Upper lobe of left lung (tissue), 6 donors: ENCODE data around the gene FGD2. TPM values are rescaled to one million over a fixed set of nuclear protein-coding genes. Genes with fewer than 3 reads are reported as not detected.

ENCODE experiments used
- ATAC-seq, 2 donors: fragments of 200-7000 bp; cut with Tn5 transposase; one replicate each; pipeline ENCODE4 v1.9.1; 2022; ENCODE audit warnings: mild to moderate bottlenecking in 2 of 2, moderate library complexity in 2 of 2; ENCODE audit not compliant: low FRiP score in 2 of 2
- DNase-seq, 2 donors: peaks; one replicate each; pipeline ENCODE4 v3.0.0-alpha.2; 2019 to 2020
- H3K27ac ChIP-seq, 4 donors: fragments of 200-600 bp; sonication (generic); one replicate each; pipeline ENCODE4 v1.5.1; 2016 to 2019
- H3K27me3 ChIP-seq, 4 donors: fragments of 200-600 bp; sonication (generic); one replicate each; pipeline ENCODE4 v1.5.1; 2017 to 2019
- H3K36me3 ChIP-seq, 4 donors: fragments of 200-600 bp; sonication (generic); one replicate each; pipeline ENCODE4 v1.5.1; 2016 to 2019
- H3K4me1 ChIP-seq, 4 donors: fragments of 200-600 bp; sonication (generic); one replicate each; pipeline ENCODE4 v1.5.1; 2018 to 2019
- H3K4me3 ChIP-seq, 4 donors: fragments of 200-600 bp; sonication (generic); one replicate each; pipeline ENCODE4 v1.5.1; 2017 to 2019; ENCODE audit warnings: mild to moderate bottlenecking in 2 of 4, moderate library complexity in 1 of 4
- H3K9me3 ChIP-seq, 4 donors: fragments of 200-600 bp; sonication (generic); one replicate each; pipeline ENCODE4 v1.5.1; 2018 to 2019
- CTCF ChIP-seq, 6 experiments: fragments of 450-650 bp in 4 of 6; fragments of 200-600 bp in 2 of 6; sonication (generic) in 2 of 6; IDR thresholded peaks; one replicate each; pipeline ENCODE4 v1.5.1; 2016 to 2019; ENCODE audit warnings: antibody characterized with exemption in 6 of 6
- EP300 ChIP-seq, 4 donors: sonication (generic); formaldehyde crosslinking; IDR thresholded peaks; one replicate each; pipeline ENCODE4 v1.5.1; 2017; ENCODE audit warnings: antibody characterized with exemption in 4 of 4, control low read depth in 2 of 4
- POLR2A ChIP-seq, 4 donors: fragments of 450-650 bp; IDR thresholded peaks; one replicate each; pipeline ENCODE4 v1.5.1; 2016 to 2017; ENCODE audit warnings: antibody characterized with exemption in 4 of 4, mild to moderate bottlenecking in 2 of 4
- POLR2AphosphoS5 ChIP-seq, 2 donors: sonication (generic); formaldehyde crosslinking; IDR thresholded peaks; one replicate each; pipeline ENCODE4 v1.5.1; 2017; ENCODE audit warnings: antibody characterized with exemption in 2 of 2
- WGBS, 2 donors: methylation state at CpG; one replicate each; pipeline ENCODE4 v1.1.5; 2017 to 2018; 5-methylcytosine and 5-hydroxymethylcytosine counted together
- total RNA-seq, 6 donors: library from RNA; depleted of rRNA in 4 of 6; stranded (reverse); fragments of >200 nt in 4 of 6; gene quantifications; one replicate each; pipeline versions ENCODE4 v1.1.0 to v1.2.1, GENCODE V29; 2016 to 2021
- donor health status: DM: no; HTN: no; CAD: no; lungs with moderate emphysema.
- donor health status: DM: no; HTN: yes; CAD: no; lungs with severe emphysema.

Gene FGD2
- total RNA-seq, 6 donors from 2014 or later = 50.8 to 204 (median 92.3) TPM

GRCh38 chr6:36999751-37000125 is 5.7 kb upstream of the FGD2 start:
- no peak overlapping the region for H3K4me3 ChIP-seq
- ATAC-seq (no peak), DNase-seq (no peak)
- no peaks in the 10 kb centered on the region for H3K27me3 ChIP-seq
- 74 to 95% methylated on average over 4 of the region's 4 CpGs for WGBS, 2 donors
- H3K36me3 ChIP-seq = no peaks in the 10 kb centered on the region
- no peaks in the 10 kb centered on the region for H3K9me3 ChIP-seq
- no peak for TF ChIP-seq EP300 (IDR thresholded peaks at IDR 0.05)
- TF ChIP-seq CTCF (IDR thresholded peaks at IDR 0.05) = no peak
- no peak for TF ChIP-seq POLR2AphosphoS5 (IDR thresholded peaks at IDR 0.05)
- no peak for TF ChIP-seq POLR2A (IDR thresholded peaks at IDR 0.05)
- peaks cover 0 to 12% (median 7%) of the 10 kb centered on the region in 4 donors for H3K4me1 ChIP-seq
- H3K27ac ChIP-seq = no peak overlapping the region

DNA sequence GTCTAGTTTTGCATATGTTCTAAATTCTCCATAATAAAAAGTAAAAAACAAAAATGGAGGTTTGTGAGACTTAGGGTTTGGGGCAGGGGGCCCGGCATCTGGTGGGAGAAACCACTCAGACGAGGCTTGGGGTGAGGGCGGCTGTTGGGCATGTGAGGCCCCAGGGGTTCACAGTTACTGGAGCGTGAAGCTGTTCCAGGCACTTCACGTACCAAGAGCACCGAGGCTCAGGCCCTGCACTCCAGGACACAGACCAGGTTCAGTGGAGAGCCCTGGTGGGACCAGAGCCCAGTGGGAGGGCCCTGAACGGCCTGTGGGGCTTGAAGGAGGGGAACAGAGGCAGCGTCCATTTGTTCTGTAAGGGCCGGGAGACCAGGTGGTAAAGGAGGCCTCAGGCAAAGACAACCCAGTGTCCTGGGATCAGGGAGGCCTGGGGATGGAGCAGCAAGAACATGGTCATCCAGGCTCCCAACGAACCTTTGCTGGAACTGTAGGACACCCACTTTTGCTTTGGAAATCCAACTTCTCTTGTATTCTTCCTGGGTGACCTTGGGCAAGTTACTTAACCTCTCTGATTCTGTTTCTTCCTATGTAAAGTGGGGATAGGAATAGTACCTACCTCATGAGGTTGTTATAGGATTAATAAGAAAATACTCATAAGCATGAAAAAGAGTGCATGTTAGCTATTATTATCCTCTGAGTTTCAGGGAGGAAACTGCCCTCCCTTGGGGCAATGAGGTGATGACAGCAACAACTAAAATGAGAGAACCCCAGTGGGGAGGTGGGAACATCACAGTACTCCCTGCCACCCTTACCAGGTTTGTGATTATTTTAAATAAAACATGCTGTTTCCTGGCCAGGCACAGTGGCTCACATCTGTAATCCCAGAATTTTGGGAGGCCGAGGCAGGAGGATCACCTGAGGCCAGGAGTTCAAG is 1.1 kb upstream of the FGD2 start:
- DNase-seq (no peak), ATAC-seq (no peak)
- H3K9me3 ChIP-seq = no peaks in the 10 kb centered on the region
- H3K4me3 ChIP-seq = no peak overlapping the region
- 63 to 79% methylated on average over 10 to 11 of the region's 11 CpGs for WGBS, 2 donors
- no peaks in the 10 kb centered on the region for H3K4me1 ChIP-seq
- H3K27ac ChIP-seq = no peak overlapping the region
- TF ChIP-seq POLR2AphosphoS5 (IDR thresholded peaks at IDR 0.05) (no peak), EP300 (IDR thresholded peaks at IDR 0.05) (no peak), CTCF (IDR thresholded peaks at IDR 0.05) (no peak), POLR2A (IDR thresholded peaks at IDR 0.05) (no peak)
- no peaks in the 10 kb centered on the region for H3K36me3 ChIP-seq
- no peaks in the 10 kb centered on the region for H3K27me3 ChIP-seq

GRCh38 chr6:37005827-37006567 is 542 bp downstream of the FGD2 start:
- WGBS, 2 donors = 73 to 75% methylated on average over 8 to 13 of the region's 13 CpGs
- no peak for ATAC-seq

GRCh38 chr6:37006793-37007339 is 1.4 kb downstream of the FGD2 start:
- Histone ChIP-seq H3K4me3 (peak overlapping the region; percentile 7 to 54 (median 40)), H3K27me3 (no peaks in the 10 kb centered on the region), H3K4me1 (no peaks in the 10 kb centered on the region), H3K36me3 (no peaks in the 10 kb centered on the region), H3K9me3 (no peaks in the 10 kb centered on the region), H3K27ac (peak overlapping the region; percentile 39 to 87 (median 60))
- ATAC-seq (peak; percentile 12 to 44), DNase-seq (no peak)
- WGBS, 2 donors = 77 to 82% methylated on average over 4 to 5 of the region's 5 CpGs
- TF ChIP-seq POLR2AphosphoS5 (IDR thresholded peaks at IDR 0.05) (no peak), POLR2A (IDR thresholded peaks at IDR 0.05) (no peak), EP300 (IDR thresholded peaks at IDR 0.05) (no peak)

More at GRCh38 chr6:37005827-37006567, 542 bp downstream of the FGD2 start:
- no peaks in the 10 kb centered on the region for H3K9me3 ChIP-seq
- H3K4me3 ChIP-seq = peak overlapping the region in 3 of 4 donors; percentile 38 to 54 (median 42)
- H3K36me3 ChIP-seq = no peaks in the 10 kb centered on the region
- peak in 1 of 2 donors; percentile 48 for DNase-seq
- H3K27ac ChIP-seq = peak overlapping the region; percentile 39 to 87 (median 56)
- no peaks in the 10 kb centered on the region for H3K27me3 ChIP-seq
- no peaks in the 10 kb centered on the region for H3K4me1 ChIP-seq
- TF ChIP-seq POLR2A (IDR thresholded peaks at IDR 0.05) (no peak), CTCF (IDR thresholded peaks at IDR 0.05) (no peak), EP300 (IDR thresholded peaks at IDR 0.05) (no peak), POLR2AphosphoS5 (IDR thresholded peaks at IDR 0.05) (no peak)
